HCT116 (cell line): ENCODE data around the gene KNDC1. TPM values are rescaled to one million over a fixed set of nuclear protein-coding genes. Genes with fewer than 3 reads are reported as not detected.
A peak's percentile ranks its signal among the peaks of the same experiment; 100 is the strongest.

Source experiments
- ATAC-seq: fragments of 200-7000 bp; cut with Tn5 transposase; 2 replicates; pipeline ENCODE4 v1.9.1; 2020; ENCODE audit warnings: mild to moderate bottlenecking, moderate library complexity
- BruUV-seq: library from RNA; stranded (reverse); fragments of 400-500 nt; replicated peaks from 2 replicates; lab custom pipeline; 2021; lab: Mats Ljungman, UMichigan
- CTCF ChIA-PET: fragments of 300-600 bp; sonication (Branson Sonifier 250); formaldehyde crosslinking; loops from one replicate; lab custom pipeline; 2021; ENCODE audit warnings: antibody characterized with exemption; lab: Charles Lee
- POLR2A ChIA-PET: fragments of 300-600, 350-600 bp; sonication (Branson Sonifier 250); formaldehyde crosslinking; loops from one replicate; lab custom pipeline; 2021; ENCODE audit warnings: antibody characterized with exemption; lab: Charles Lee
- RAD21 ChIA-PET, 2 experiments: fragments of 300-600 bp; sonication (Branson Sonifier 250); formaldehyde crosslinking; loops; one replicate each; lab custom pipeline; 2023; ENCODE audit warnings: low total read pairs in 2 of 2; ENCODE audit not compliant: uncharacterized antibody in 2 of 2, unreplicated experiment in 2 of 2, low non-redundant PET in 1 of 2; lab: Charles Lee
- DNase-seq: peaks from one replicate; pipeline ENCODE4 v3.0.0-alpha.2; 2010; ENCODE audit warnings: low read depth, low spot score
- H2AFZ ChIP-seq: fragments of 200-600 bp; shearing (Covaris generic), sonication (generic); 2 replicates; pipeline ENCODE4 v1.6.1; 2017; ENCODE audit warnings: low read depth, mixed run types, mixed read lengths, antibody characterized with exemption, low read length; ENCODE audit not compliant: poor library complexity, severe bottlenecking
- H3K27ac ChIP-seq: 2 replicates; pipeline ENCODE4 v1.5.1; 2012; ENCODE audit warnings: low read depth, low read length
- H3K27me3 ChIP-seq: fragments of 200-600 bp; sonication (generic); 2 replicates; pipeline ENCODE4 v1.6.1; 2016; ENCODE audit warnings: mixed run types, low read length, mixed read lengths; ENCODE audit not compliant: insufficient read depth
- H3K36me3 ChIP-seq, 2 experiments: fragments of 200-500 bp in 1 of 2; fragments of 200-600 bp in 1 of 2; sonication (Bioruptor generic) in 1 of 2; sonication (generic) in 1 of 2; 2 replicates each; pipeline versions ENCODE4 v1.5.1 to v1.6.1; 2014 to 2016; ENCODE audit warnings: low read length in 2 of 2, inconsistent platforms in 1 of 2, mixed read lengths in 1 of 2, mixed run types in 1 of 2; ENCODE audit not compliant: insufficient read depth in 2 of 2, control insufficient read depth in 1 of 2
- H3K4me1 ChIP-seq, 2 experiments: fragments of 200-600 bp in 1 of 2; sonication (generic) in 1 of 2; 2 replicates each; pipeline versions ENCODE4 v1.5.1 to v1.6.1; 2012 to 2017; ENCODE audit warnings: low read length in 2 of 2, inconsistent platforms in 1 of 2, mild to moderate bottlenecking in 1 of 2, mixed read lengths in 1 of 2, mixed run types in 1 of 2, moderate library complexity in 1 of 2; ENCODE audit not compliant: insufficient read depth in 2 of 2, control insufficient read depth in 1 of 2
- H3K4me2 ChIP-seq: fragments of 200-600 bp; sonication (generic); 2 replicates; pipeline ENCODE4 v1.6.1; 2017; ENCODE audit warnings: mixed run types, low read length, mixed read lengths
- H3K4me3 ChIP-seq, 2 experiments: fragments of 200-600 bp in 1 of 2; sonication (generic) in 1 of 2; replicated peaks in 1 of 2; 2 replicates each; pipeline ENCODE4 v1.5.1; 2011 to 2016; ENCODE audit warnings: low read length in 2 of 2, control low read depth in 1 of 2, low read depth in 1 of 2, mild to moderate bottlenecking in 1 of 2, mixed read lengths in 1 of 2, mixed run types in 1 of 2
- H3K79me2 ChIP-seq: fragments of 200-600 bp; sonication (generic); 2 replicates; pipeline ENCODE4 v1.6.1; 2017; ENCODE audit warnings: mild to moderate bottlenecking, mixed run types, low read length, moderate library complexity, mixed read lengths; ENCODE audit not compliant: insufficient read depth
- H3K9ac ChIP-seq: fragments of 200-600 bp; sonication (generic); 2 replicates; pipeline ENCODE4 v1.6.1; 2016; ENCODE audit warnings: low read length, mixed read lengths
- H3K9me2 ChIP-seq: fragments of 200-600 bp; sonication (generic), shearing (Covaris generic); 2 replicates; pipeline ENCODE4 v1.6.1; 2017; ENCODE audit warnings: mixed run types, mild to moderate bottlenecking, moderate library complexity; ENCODE audit not compliant: insufficient read depth
- H3K9me3 ChIP-seq, 2 experiments: fragments of 200-500 bp in 1 of 2; fragments of 200-600 bp in 1 of 2; sonication (Bioruptor generic) in 1 of 2; sonication (generic) in 1 of 2; 2 replicates each; pipeline ENCODE4 v1.6.1; 2014 to 2017; ENCODE audit warnings: low read length in 2 of 2, mixed read lengths in 2 of 2, inconsistent platforms in 1 of 2, low read depth in 1 of 2, mild to moderate bottlenecking in 1 of 2, mixed run types in 1 of 2, moderate library complexity in 1 of 2; ENCODE audit not compliant: control insufficient read depth in 1 of 2, insufficient read depth in 1 of 2
- H4K20me1 ChIP-seq: fragments of 200-600 bp; sonication (generic), shearing (Covaris generic); 2 replicates; pipeline ENCODE4 v1.6.1; 2017; ENCODE audit warnings: mixed run types, mild to moderate bottlenecking, moderate library complexity; ENCODE audit not compliant: insufficient read depth
- ATF3 ChIP-seq: IDR thresholded peaks from 2 replicates; pipeline ENCODE4 v1.6.1; 2012
- CBX3 ChIP-seq: IDR thresholded peaks from 2 replicates; pipeline ENCODE4 v1.6.1; 2012; ENCODE audit warnings: low read depth
- CEBPB ChIP-seq: IDR thresholded peaks from 2 replicates; pipeline ENCODE4 v1.6.1; 2012; ENCODE audit warnings: low read depth
- CTCF ChIP-seq, 3 experiments: fragments of 200-600 bp in 1 of 3; sonication (generic) in 1 of 3; IDR thresholded peaks in 2 of 3; conservative IDR thresholded peaks in 1 of 3; 2 replicates each; pipeline ENCODE4 v1.5.1; 2012 to 2017; ENCODE audit warnings: low read depth in 2 of 3, low read length in 2 of 3, antibody characterized with exemption in 1 of 3, borderline replicate concordance in 1 of 3, control low read depth in 1 of 3, mild to moderate bottlenecking in 1 of 3, mixed read lengths in 1 of 3, mixed run types in 1 of 3, moderate library complexity in 1 of 3; ENCODE audit not compliant: insufficient read depth in 1 of 3
- EGR1 ChIP-seq: IDR thresholded peaks from 2 replicates; pipeline ENCODE4 v1.6.1; 2012; ENCODE audit warnings: low read depth
- ELF1 ChIP-seq: IDR thresholded peaks from 2 replicates; pipeline ENCODE4 v1.6.1; 2012; ENCODE audit warnings: low read depth, borderline replicate concordance
- EZH2 ChIP-seq: fragments of 200-600 bp; sonication (generic); IDR thresholded peaks from 2 replicates; pipeline ENCODE4 v1.6.1; 2017; ENCODE audit warnings: antibody characterized with exemption, mixed run types
- EZH2phosphoT487 ChIP-seq: fragments of 200-600 bp; IDR thresholded peaks from 2 replicates; pipeline ENCODE4 v1.6.1; 2018; ENCODE audit warnings: antibody characterized with exemption, borderline replicate concordance
- JUND ChIP-seq: IDR thresholded peaks from 2 replicates; pipeline ENCODE4 v1.6.1; 2012
- MAX ChIP-seq: IDR thresholded peaks from 2 replicates; pipeline ENCODE4 v1.6.1; 2012
- POLR2AphosphoS5 ChIP-seq: IDR thresholded peaks from 2 replicates; pipeline ENCODE4 v1.6.1; 2011; ENCODE audit warnings: mild to moderate bottlenecking, low read depth, low read length, moderate library complexity
- REST ChIP-seq: IDR thresholded peaks from 2 replicates; pipeline ENCODE4 v1.6.1; 2012; ENCODE audit warnings: low read depth
- SP1 ChIP-seq: IDR thresholded peaks from 2 replicates; pipeline ENCODE4 v1.6.1; 2012; ENCODE audit warnings: low read depth
- SRF ChIP-seq: IDR thresholded peaks from 2 replicates; pipeline ENCODE4 v1.6.1; 2012; ENCODE audit warnings: low read depth
- YY1 ChIP-seq: IDR thresholded peaks from 2 replicates; pipeline ENCODE4 v1.6.1; 2011; ENCODE audit warnings: low read length, low read depth, moderate library complexity, mild to moderate bottlenecking; ENCODE audit not compliant: insufficient replicate concordance; ENCODE audit errors: extremely low read depth
- ZBTB33 ChIP-seq: IDR thresholded peaks from 2 replicates; pipeline ENCODE4 v1.6.1; 2011; ENCODE audit warnings: mild to moderate bottlenecking, low read length, moderate library complexity; ENCODE audit not compliant: insufficient replicate concordance; ENCODE audit errors: extremely low read depth
- ZFX ChIP-seq: fragments of 450-650 bp; IDR thresholded peaks from 2 replicates; pipeline ENCODE4 v1.6.1; 2017
- ZNF274 ChIP-seq: fragments of 200-500 bp; sonication (Bioruptor generic); IDR thresholded peaks from 2 replicates; pipeline ENCODE4 v1.6.1; 2014; ENCODE audit warnings: mild to moderate bottlenecking, low read depth, low read length, inconsistent platforms
- intact Hi-C: fragments of 100-400 bp; cut with micrococcal nuclease; formaldehyde crosslinking; loops from 2 replicates; pipeline ENCODE4 v1.10.0; 2022
- total RNA-seq: library from RNA; stranded (reverse); gene quantifications from one replicate; pipeline ENCODE4 v1.2.1, GENCODE V29; 2021; ENCODE audit not compliant: unreplicated experiment

KNDC1 gene
- total RNA-seq, 1 experiment from 2014 or later: 3.6 TPM

- Histone ChIP-seq H3K27ac (peak overlapping the region; percentile 95), H3K4me3 (peak overlapping the region; percentile 51 to 60), H3K9me3 (no peaks in the 10 kb centered on the region), H3K4me2 (peak overlapping the region; percentile 85), H3K9ac (peak overlapping the region; percentile 79), H3K79me2 (no peaks in the 10 kb centered on the region), H2AFZ (no peak overlapping the region), H3K36me3 (no peaks in the 10 kb centered on the region), H3K4me1 (peaks cover 40 to 54% of the 10 kb centered on the region in 2 experiments), H3K9me2 (no peaks in the 10 kb centered on the region), H4K20me1 (no peaks in the 10 kb centered on the region), H3K27me3 (no peaks in the 10 kb centered on the region)
- BruUV-seq: no TSS peak
- DNase-seq: no peak
- RAD21 ChIA-PET: interaction anchor here in 1 of 2 experiments (0.5 kb wide), 1 partner anchor 319 kb away, joined by 3 read pairs; the partner anchor contains the start of gene CFAP46
- peak; percentile 52 for ATAC-seq
- CTCF ChIA-PET: no interaction called here
- POLR2A ChIA-PET: no interaction called here
- intact Hi-C loops: no loop called here
- TF ChIP-seq POLR2AphosphoS5 (no peak; the same call in 1 of the 2 replicates), ZFX (peak; percentile 67), EGR1 (no peak), YY1 (no peak), SP1 (no peak), CEBPB (no peak), EZH2phosphoT487 (no peak), CBX3 (no peak), ELF1 (no peak), MAX (peak; percentile 55), ZNF274 (no peak), REST (no peak), CTCF (IDR thresholded peaks at IDR 0.05 in 2 of 3, conservative IDR thresholded peaks at IDR 0.05 in 1 of 3; ENCODE audit: borderline replicate concordance in 1 of 3, insufficient read depth in 1 of 3, low read depth in 2 of 3, low read length in 2 of 3) (no peak), ATF3 (no peak), JUND (no peak), SRF (no peak), EZH2 (no peak), ZBTB33 (no peak)
These were observed 101.1 kb downstream of the KNDC1 start for GRCh38 chr10:133260895-133261725.
